ENCODE results near the gene SLC9A9. TPM values are rescaled to one million over a fixed set of nuclear protein-coding genes. Genes with fewer than 3 reads are reported as not detected.

Gene SLC9A9
- total and polyA plus RNA-seq, 4 donors: 12.0 to 39.7 (median 19.1) TPM

DNA sequence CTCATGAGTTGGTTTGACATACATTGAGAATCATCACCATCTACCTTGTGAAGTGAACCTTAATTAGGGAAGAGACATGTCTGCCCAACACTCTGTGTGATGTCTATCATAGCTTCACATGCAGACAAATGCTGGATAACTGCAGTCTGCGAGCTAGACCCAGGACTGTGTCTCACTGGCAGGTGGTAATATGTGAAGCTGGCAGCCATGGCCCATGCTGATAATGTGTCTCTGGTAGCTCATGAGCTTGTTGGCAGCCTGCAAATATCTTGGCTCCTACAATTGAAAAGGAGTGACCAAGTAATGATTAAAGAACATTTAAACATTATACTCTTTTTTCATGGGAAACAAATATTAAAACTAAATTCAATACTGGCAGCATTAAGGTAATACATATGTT, 493.9 kb downstream of the SLC9A9 start:
- H3K4me3 ChIP-seq (ENCODE audit: low read depth, low read length): no peak overlapping the region
- no peaks in the 10 kb centered on the region for H3K9me3 ChIP-seq (ENCODE audit: control insufficient read depth, insufficient read depth, low read length)
- no CpG with 5 or more reads among the region's 1 CpG for WGBS (ENCODE audit: insufficient coverage)
- no peak overlapping the region for H3K27ac ChIP-seq (ENCODE audit: low read depth, low read length)
- DNase-seq (ENCODE audit: low read depth in 4 of 6, low spot score in 6 of 6): peak in 2 of 6 donors; percentile 37 to 45
- H3K27me3 ChIP-seq (ENCODE audit: control insufficient read depth, insufficient read depth, low read length): no peaks in the 10 kb centered on the region
- no peaks in the 10 kb centered on the region for H3K36me3 ChIP-seq (ENCODE audit: control insufficient read depth, insufficient read depth, low read length)
- no peaks in the 10 kb centered on the region for H3K4me1 ChIP-seq (ENCODE audit: control insufficient read depth, insufficient read depth, low read length)

DNA sequence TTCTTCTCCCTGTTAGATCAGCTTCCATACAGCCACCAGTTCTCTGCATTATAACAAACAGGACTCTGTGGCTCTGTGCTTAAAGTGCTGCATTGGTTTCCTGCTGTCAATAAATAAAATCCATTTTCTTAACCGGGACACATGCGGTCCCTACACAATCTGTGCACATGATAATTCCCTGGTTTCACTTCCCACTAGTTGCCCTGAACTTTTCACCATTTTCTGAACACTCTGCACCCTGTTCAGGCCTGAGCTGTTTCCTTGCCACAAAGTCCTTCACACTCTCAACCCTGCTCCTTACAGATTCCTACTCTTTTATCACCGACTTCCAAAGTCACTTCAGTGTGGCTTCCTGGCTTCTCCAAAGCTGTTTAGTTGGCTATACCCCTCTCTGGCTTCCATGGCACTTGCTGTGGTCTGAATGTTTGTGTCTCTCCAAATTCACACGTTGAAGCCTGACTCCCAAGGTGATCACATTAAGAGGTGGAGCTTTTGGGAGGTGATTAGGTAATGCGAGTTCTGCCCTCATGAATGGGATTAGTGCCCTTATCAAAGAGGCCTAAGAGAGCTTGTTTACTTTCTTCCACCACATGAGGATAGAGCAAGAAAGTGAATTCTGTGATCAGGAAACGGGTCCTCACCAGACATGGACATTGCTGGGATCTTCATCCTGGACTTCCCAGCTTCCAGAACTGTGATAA, 495.3 kb downstream of the SLC9A9 start:
- Histone ChIP-seq H3K36me3 (ENCODE audit: control insufficient read depth, insufficient read depth, low read length) (no peaks in the 10 kb centered on the region), H3K9me3 (ENCODE audit: control insufficient read depth, insufficient read depth, low read length) (no peaks in the 10 kb centered on the region), H3K27me3 (ENCODE audit: control insufficient read depth, insufficient read depth, low read length) (no peaks in the 10 kb centered on the region), H3K4me3 (ENCODE audit: low read depth, low read length) (no peak overlapping the region), H3K4me1 (ENCODE audit: control insufficient read depth, insufficient read depth, low read length) (no peaks in the 10 kb centered on the region), H3K27ac (ENCODE audit: low read depth, low read length) (no peak overlapping the region)
- DNase-seq (ENCODE audit: low read depth in 4 of 6, low spot score in 6 of 6): no peak
- WGBS (ENCODE audit: insufficient coverage): 77% methylated on average over 3 of the region's 6 CpGs

DNA sequence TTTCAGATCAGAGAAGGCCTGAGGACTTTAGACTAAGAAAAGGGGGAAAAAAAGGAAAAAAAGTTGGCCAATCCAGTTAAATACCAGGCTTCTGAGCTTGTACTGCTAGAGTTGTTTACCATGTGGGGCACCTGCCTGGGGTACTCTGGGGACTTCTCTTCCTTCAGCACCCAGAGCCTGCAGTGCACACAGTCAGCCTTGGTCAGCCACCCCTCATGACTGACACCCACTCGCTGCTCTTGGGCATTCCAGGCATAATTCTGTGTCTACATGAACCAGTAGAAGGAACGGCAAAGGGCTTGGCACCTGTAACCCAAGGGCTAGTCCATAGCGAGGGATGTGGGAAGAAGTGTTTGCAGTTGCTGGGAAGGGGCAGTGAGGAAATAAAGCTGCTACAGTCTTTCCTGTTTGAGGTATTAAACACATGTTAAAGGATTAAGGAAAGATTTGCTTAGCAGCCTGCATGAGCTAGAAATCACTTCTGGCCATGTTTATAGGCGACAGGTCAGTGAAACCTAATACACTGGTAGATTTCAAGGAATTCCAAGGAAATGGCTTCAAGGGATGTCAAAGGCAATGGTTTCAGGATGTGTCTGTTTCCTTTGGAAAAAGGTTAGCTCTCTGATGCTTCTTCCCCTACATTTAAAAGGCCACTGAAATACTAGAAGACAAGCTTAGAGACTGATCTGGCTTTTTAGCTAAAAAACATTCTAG, 496.2 kb downstream of the SLC9A9 start:
- no peak for DNase-seq (ENCODE audit: low read depth in 4 of 6, low spot score in 6 of 6)
- no peaks in the 10 kb centered on the region for H3K9me3 ChIP-seq (ENCODE audit: control insufficient read depth, insufficient read depth, low read length)
- H3K27me3 ChIP-seq (ENCODE audit: control insufficient read depth, insufficient read depth, low read length): no peaks in the 10 kb centered on the region
- 96% methylated on average over 4 of the region's 4 CpGs for WGBS (ENCODE audit: insufficient coverage)
- H3K4me3 ChIP-seq (ENCODE audit: low read depth, low read length): no peak overlapping the region
- H3K27ac ChIP-seq (ENCODE audit: low read depth, low read length): no peak overlapping the region
- H3K4me1 ChIP-seq (ENCODE audit: control insufficient read depth, insufficient read depth, low read length): no peaks in the 10 kb centered on the region
- no peaks in the 10 kb centered on the region for H3K36me3 ChIP-seq (ENCODE audit: control insufficient read depth, insufficient read depth, low read length)

DNA sequence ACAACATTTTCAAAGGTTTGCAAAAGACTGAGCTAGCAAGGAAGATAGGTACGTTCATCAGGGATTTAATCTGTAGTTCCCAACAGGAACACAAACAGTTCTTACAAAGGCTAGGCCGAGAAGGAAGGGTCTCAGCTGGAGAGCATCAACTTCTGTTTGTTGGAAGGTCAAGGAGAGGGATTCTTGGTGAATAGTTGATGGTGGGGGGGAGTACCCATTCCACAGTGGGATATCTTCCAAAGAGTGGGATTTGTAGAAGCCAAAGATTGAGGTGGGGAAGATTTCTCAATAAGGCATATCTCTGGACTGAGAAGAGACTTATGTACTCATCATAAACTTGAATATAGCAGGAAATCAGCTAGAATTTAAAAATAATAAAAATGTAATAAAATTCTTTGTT, 496.9 kb downstream of the SLC9A9 start:
- Histone ChIP-seq H3K27ac (ENCODE audit: low read depth, low read length) (no peak overlapping the region), H3K27me3 (ENCODE audit: control insufficient read depth, insufficient read depth, low read length) (no peaks in the 10 kb centered on the region), H3K4me1 (ENCODE audit: control insufficient read depth, insufficient read depth, low read length) (no peaks in the 10 kb centered on the region), H3K4me3 (ENCODE audit: low read depth, low read length) (no peak overlapping the region), H3K36me3 (ENCODE audit: control insufficient read depth, insufficient read depth, low read length) (no peaks in the 10 kb centered on the region), H3K9me3 (ENCODE audit: control insufficient read depth, insufficient read depth, low read length) (no peaks in the 10 kb centered on the region)
- WGBS (ENCODE audit: insufficient coverage): no CpG with 5 or more reads among the region's 2 CpGs
- DNase-seq (ENCODE audit: low read depth in 4 of 6, low spot score in 6 of 6): no peak

DNA sequence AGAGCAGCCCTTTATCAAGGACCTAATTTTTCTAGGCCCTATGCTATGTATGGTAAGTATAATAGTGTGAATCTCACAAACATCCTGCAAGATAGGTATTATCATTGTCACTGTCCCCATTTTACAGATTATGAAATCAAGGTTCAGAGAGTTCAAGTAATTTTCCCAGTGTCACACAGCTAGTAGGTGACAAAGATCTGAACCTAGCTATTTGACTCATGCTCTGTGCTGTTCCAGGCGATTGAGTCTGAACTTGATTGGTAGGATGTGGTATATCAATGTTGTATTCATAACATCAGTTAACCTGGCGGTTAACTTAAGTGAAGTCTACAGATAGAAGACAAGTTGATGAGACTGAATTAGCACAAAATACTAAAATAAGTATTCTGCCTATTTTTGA, 498.8 kb downstream of the SLC9A9 start:
- no peaks in the 10 kb centered on the region for H3K4me1 ChIP-seq (ENCODE audit: control insufficient read depth, insufficient read depth, low read length)
- WGBS (ENCODE audit: insufficient coverage): no CpG with 5 or more reads among the region's 2 CpGs
- no peaks in the 10 kb centered on the region for H3K9me3 ChIP-seq (ENCODE audit: control insufficient read depth, insufficient read depth, low read length)
- no peak for DNase-seq (ENCODE audit: low read depth in 4 of 6, low spot score in 6 of 6)
- H3K36me3 ChIP-seq (ENCODE audit: control insufficient read depth, insufficient read depth, low read length): no peaks in the 10 kb centered on the region
- no peak overlapping the region for H3K4me3 ChIP-seq (ENCODE audit: low read depth, low read length)
- H3K27me3 ChIP-seq (ENCODE audit: control insufficient read depth, insufficient read depth, low read length): no peaks in the 10 kb centered on the region
- H3K27ac ChIP-seq (ENCODE audit: low read depth, low read length): no peak overlapping the region

DNA sequence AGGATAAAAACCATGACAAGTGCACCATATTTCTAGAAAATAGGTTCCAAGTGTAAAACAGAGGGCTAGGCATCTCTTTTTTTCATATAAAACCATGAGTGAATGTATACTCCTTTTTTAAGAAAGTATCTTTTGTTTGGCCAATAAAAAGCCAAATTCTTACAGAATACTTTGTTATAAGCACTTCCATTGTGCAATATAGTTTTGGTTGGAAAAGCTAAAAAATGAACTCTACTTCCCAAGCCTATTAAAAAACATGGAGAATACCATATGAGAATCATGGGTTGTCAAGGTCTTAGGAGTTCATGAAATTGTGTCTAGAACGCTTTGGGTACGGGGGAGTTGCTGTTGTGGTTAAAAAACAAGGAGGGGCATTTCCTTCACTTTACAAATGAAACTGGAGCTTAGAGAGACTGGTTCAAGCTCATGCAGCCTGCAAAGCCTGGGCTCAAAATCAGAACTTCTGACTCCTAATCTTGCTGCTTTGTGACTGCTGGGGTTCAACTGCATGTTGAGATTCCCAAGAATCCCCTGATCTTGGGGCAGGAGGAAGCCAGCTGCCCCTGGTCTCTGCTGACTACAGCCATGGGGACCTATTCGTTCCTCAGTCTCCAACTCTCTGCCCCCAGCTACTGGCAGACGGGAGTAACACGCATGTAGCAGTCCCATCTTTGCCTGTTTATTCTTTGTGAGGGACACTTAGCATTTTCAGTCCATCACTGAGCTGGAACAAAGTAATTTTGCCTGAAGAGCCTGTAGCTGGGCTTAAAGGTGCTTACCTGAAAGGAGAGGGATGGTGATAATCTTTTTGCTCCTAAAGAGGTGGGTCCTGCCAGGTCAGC, 499.6 kb downstream of the SLC9A9 start:
- no peak overlapping the region for H3K4me3 ChIP-seq (ENCODE audit: low read depth, low read length)
- no peak for DNase-seq (ENCODE audit: low read depth in 4 of 6, low spot score in 6 of 6)
- H3K4me1 ChIP-seq (ENCODE audit: control insufficient read depth, insufficient read depth, low read length): no peaks in the 10 kb centered on the region
- H3K27ac ChIP-seq (ENCODE audit: low read depth, low read length): no peak overlapping the region
- H3K9me3 ChIP-seq (ENCODE audit: control insufficient read depth, insufficient read depth, low read length): no peaks in the 10 kb centered on the region
- H3K36me3 ChIP-seq (ENCODE audit: control insufficient read depth, insufficient read depth, low read length): no peaks in the 10 kb centered on the region
- 94% methylated on average over 3 of the region's 5 CpGs for WGBS (ENCODE audit: insufficient coverage)
- H3K27me3 ChIP-seq (ENCODE audit: control insufficient read depth, insufficient read depth, low read length): no peaks in the 10 kb centered on the region

DNA sequence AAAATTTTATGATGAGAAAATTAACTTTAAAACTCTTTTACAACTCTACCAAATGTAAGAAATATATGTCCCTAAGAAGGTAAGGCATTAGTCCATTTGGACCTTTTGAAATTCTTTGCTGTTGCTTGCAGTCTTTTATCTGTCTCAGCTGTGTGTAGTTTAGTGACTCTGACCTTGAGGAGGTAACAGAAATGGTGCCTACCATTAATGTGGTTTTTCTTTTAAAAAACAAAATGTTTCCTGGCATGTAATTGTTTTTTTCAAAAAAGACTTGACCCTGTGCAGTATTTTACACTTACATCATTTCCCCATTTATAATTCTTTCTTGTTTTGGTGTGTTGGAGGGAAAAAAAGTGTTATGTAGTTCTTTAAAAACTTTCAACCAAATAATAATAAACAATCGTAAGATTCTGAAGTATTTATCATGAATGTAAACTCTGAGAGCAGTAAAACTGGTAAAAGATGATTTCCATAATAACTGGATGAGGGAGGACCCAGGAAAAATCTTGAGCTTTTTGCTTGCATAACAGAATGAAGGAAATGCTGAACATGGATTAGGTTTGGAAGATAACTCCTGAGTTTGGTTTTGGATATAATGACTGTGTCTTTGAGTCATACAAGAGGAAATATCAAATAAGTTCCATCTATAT, 503.6 kb downstream of the SLC9A9 start:
- WGBS (ENCODE audit: insufficient coverage): no CpG with 5 or more reads among the region's 1 CpG
- Histone ChIP-seq H3K27me3 (ENCODE audit: control insufficient read depth, insufficient read depth, low read length) (no peaks in the 10 kb centered on the region), H3K27ac (ENCODE audit: low read depth, low read length) (no peak overlapping the region), H3K9me3 (ENCODE audit: control insufficient read depth, insufficient read depth, low read length) (no peaks in the 10 kb centered on the region), H3K4me3 (ENCODE audit: low read depth, low read length) (no peak overlapping the region), H3K4me1 (ENCODE audit: control insufficient read depth, insufficient read depth, low read length) (no peaks in the 10 kb centered on the region), H3K36me3 (ENCODE audit: control insufficient read depth, insufficient read depth, low read length) (no peaks in the 10 kb centered on the region)
- no peak for DNase-seq (ENCODE audit: low read depth in 4 of 6, low spot score in 6 of 6)

DNA sequence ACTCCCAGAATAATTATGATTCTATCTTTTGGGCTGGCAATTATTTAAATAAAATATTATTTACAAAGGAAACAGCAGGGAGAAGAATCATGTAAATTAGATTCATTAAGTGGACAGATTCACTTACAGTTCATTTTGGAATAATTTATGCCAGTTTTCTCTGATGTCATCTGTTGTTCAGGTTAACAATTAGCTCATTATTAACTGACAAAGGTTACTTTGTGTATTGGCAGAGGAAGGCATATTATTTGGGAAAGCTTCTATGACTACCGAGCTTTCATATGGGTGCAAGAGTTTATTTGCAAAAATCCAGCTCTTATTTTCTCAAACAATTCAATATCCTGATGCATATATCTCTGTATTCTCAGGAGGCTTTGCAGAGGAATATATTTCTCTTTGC, 504.3 kb downstream of the SLC9A9 start:
- Histone ChIP-seq H3K27me3 (ENCODE audit: control insufficient read depth, insufficient read depth, low read length) (no peaks in the 10 kb centered on the region), H3K4me1 (ENCODE audit: control insufficient read depth, insufficient read depth, low read length) (no peaks in the 10 kb centered on the region), H3K27ac (ENCODE audit: low read depth, low read length) (no peak overlapping the region), H3K9me3 (ENCODE audit: control insufficient read depth, insufficient read depth, low read length) (no peaks in the 10 kb centered on the region), H3K36me3 (ENCODE audit: control insufficient read depth, insufficient read depth, low read length) (no peaks in the 10 kb centered on the region), H3K4me3 (ENCODE audit: low read depth, low read length) (no peak overlapping the region)
- WGBS (ENCODE audit: insufficient coverage): no CpG with 5 or more reads among the region's 1 CpG
- no peak for DNase-seq (ENCODE audit: low read depth in 4 of 6, low spot score in 6 of 6)

DNA sequence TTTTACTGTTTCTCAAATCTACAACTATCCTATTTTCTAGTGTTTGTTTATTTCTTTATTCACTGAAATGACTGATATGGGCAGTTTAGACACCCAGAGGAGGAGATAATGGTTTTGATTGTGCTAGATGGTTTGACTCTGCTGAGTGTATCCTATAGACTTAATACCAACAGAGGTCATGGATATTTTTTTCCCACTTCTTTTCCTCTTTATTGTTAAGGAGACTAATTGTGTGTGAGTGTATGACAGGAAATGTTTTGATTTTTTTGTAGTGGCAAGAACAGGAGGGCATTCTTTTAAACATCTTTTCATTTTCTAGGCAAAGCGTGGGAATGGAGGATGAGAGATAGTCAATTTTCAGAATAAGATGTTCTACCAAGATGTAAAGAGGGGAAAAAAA, 505.2 kb downstream of the SLC9A9 start:
- H3K4me1 ChIP-seq (ENCODE audit: control insufficient read depth, insufficient read depth, low read length): no peaks in the 10 kb centered on the region
- no peak for DNase-seq (ENCODE audit: low read depth in 4 of 6, low spot score in 6 of 6)
- no peaks in the 10 kb centered on the region for H3K27me3 ChIP-seq (ENCODE audit: control insufficient read depth, insufficient read depth, low read length)
- no peaks in the 10 kb centered on the region for H3K9me3 ChIP-seq (ENCODE audit: control insufficient read depth, insufficient read depth, low read length)
- H3K36me3 ChIP-seq (ENCODE audit: control insufficient read depth, insufficient read depth, low read length): no peaks in the 10 kb centered on the region
- H3K27ac ChIP-seq (ENCODE audit: low read depth, low read length): no peak overlapping the region
- no peak overlapping the region for H3K4me3 ChIP-seq (ENCODE audit: low read depth, low read length)
- WGBS (ENCODE audit: insufficient coverage): no CpG with 5 or more reads among the region's 1 CpG
